ENCODE measurements around the gene POLR2E.

POLR2E gene

DNA sequence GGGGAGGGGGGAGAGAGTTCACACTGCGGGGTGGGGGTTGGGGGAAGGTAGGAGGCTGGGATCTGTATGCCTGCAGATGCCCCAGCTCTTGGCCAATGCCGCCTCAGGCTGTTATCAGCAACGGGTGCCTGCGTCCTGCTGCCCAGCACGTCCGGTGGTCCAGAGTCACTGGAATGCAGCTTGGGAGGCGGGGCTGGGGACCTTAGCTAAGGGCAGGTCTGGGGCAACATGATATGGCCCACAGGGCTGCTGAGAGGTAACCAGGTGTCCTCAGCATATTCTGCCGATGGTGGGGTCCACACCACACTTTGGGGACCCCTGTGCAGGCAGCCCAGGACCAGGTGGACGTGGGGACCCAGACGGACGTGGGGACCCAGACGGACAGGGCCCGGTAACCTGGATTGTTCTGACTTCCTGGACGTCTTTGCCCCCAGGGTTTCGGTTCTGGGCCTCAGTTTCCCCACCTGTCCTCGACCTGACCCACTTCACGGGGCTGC, 28.9 kb downstream of the POLR2E start:
- H3K4me3 ChIP-seq (ENCODE audit: low read depth, low read length) = peak overlapping the region; percentile 58; the same call in 1 of the 2 replicates
- H3K9me3 ChIP-seq (ENCODE audit: control insufficient read depth, insufficient read depth, low read length) = no peaks in the 10 kb centered on the region
- H3K4me1 ChIP-seq (ENCODE audit: control insufficient read depth, insufficient read depth, low read length) = peaks cover 10% of the 10 kb centered on the region; the same call in 1 of the 2 replicates
- peaks cover 21% of the 10 kb centered on the region for H3K27me3 ChIP-seq (ENCODE audit: control insufficient read depth, insufficient read depth, low read length)
- H3K36me3 ChIP-seq (ENCODE audit: control insufficient read depth, insufficient read depth, low read length) = no peaks in the 10 kb centered on the region
- H3K9ac ChIP-seq (ENCODE audit: low read depth, low read length) = no peak overlapping the region
- H3K27ac ChIP-seq (ENCODE audit: low read depth, low read length) = no peak overlapping the region

DNA sequence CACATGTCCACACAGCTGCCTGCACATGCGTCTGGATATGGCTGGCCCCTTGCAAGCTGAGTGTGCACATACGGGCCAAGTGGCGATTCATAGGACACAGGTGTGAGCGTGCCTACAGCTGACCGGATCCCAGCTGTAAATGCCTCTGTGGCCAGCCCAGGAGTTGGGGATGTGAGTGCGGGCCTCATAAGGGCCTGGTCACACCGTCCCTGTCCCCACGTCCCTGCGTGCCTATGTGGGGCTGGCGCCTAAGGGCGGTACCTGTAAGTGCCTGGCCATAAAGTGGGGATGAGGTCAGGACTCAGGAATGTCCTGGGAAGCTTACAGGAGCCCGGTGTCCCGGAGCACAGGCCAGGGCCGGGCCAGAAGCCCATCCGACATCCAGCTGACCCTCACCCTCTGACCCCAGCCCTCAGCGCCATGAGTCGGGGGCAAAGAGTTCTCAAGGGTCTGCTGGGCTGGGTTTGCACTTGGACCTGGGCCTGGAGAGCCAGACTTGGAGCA, 29.5 kb downstream of the POLR2E start:
- no peaks in the 10 kb centered on the region for H3K9me3 ChIP-seq (ENCODE audit: control insufficient read depth, insufficient read depth, low read length)
- H3K27ac ChIP-seq (ENCODE audit: low read depth, low read length) = no peak overlapping the region
- peaks cover 10% of the 10 kb centered on the region; the same call in 1 of the 2 replicates for H3K4me1 ChIP-seq (ENCODE audit: control insufficient read depth, insufficient read depth, low read length)
- no peak overlapping the region; the same call in 1 of the 2 replicates for H3K4me3 ChIP-seq (ENCODE audit: low read depth, low read length)
- H3K27me3 ChIP-seq (ENCODE audit: control insufficient read depth, insufficient read depth, low read length) = peaks cover 21% of the 10 kb centered on the region
- H3K36me3 ChIP-seq (ENCODE audit: control insufficient read depth, insufficient read depth, low read length) = no peaks in the 10 kb centered on the region
- no peak overlapping the region for H3K9ac ChIP-seq (ENCODE audit: low read depth, low read length)

DNA sequence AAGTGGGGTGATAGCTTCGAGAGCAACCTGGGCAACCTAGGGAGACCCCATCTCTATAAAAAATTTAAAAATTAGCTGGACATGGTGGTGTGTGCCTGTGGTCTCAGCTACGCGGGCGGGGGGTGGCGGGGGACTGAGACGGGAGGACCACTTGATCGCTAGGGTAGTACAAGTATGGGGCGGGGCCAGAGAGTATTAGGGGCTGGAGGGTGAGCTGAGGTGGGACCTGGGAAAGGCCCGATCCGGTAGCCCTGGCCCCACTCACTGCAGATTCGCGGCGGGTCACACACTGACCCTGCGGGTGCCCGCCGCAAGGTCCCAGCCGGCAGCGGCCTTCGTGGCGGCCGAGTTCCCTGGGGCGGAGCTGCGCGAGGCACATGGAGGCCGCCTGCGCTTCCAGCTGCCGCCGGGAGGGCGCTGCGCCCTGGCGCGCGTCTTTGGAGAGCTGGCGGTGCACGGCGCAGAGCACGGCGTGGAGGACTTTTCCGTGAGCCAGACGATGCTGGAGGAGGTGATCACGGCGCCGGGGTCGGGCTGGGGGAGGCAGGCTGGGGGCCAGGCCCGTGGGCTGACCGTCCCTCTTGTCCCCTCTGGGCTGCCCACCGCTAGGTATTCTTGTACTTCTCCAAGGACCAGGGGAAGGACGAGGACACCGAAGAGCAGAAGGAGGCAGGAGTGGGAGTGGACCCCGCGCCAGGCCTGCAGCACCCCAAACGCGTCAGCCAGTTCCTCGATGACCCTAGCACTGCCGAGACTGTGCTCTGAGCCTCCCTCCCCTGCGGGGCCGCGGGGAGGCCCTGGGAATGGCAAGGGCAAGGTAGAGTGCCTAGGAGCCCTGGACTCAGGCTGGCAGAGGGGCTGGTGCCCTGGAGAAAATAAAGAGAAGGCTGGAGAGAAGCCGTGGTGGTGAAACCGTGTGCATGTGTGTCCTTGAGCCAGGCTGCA, 30.2 kb downstream of the POLR2E start:
- H3K9ac ChIP-seq (ENCODE audit: low read depth, low read length) = no peak overlapping the region
- H3K27ac ChIP-seq (ENCODE audit: low read depth, low read length) = peak overlapping the region; percentile 12
- no peaks in the 10 kb centered on the region for H3K36me3 ChIP-seq (ENCODE audit: control insufficient read depth, insufficient read depth, low read length)
- peak overlapping the region; percentile 49; the same call in 1 of the 2 replicates for H3K4me3 ChIP-seq (ENCODE audit: low read depth, low read length)
- H3K4me1 ChIP-seq (ENCODE audit: control insufficient read depth, insufficient read depth, low read length) = peaks cover 10% of the 10 kb centered on the region; the same call in 1 of the 2 replicates
- H3K27me3 ChIP-seq (ENCODE audit: control insufficient read depth, insufficient read depth, low read length) = peaks cover 21% of the 10 kb centered on the region
- H3K9me3 ChIP-seq (ENCODE audit: control insufficient read depth, insufficient read depth, low read length) = no peaks in the 10 kb centered on the region

DNA sequence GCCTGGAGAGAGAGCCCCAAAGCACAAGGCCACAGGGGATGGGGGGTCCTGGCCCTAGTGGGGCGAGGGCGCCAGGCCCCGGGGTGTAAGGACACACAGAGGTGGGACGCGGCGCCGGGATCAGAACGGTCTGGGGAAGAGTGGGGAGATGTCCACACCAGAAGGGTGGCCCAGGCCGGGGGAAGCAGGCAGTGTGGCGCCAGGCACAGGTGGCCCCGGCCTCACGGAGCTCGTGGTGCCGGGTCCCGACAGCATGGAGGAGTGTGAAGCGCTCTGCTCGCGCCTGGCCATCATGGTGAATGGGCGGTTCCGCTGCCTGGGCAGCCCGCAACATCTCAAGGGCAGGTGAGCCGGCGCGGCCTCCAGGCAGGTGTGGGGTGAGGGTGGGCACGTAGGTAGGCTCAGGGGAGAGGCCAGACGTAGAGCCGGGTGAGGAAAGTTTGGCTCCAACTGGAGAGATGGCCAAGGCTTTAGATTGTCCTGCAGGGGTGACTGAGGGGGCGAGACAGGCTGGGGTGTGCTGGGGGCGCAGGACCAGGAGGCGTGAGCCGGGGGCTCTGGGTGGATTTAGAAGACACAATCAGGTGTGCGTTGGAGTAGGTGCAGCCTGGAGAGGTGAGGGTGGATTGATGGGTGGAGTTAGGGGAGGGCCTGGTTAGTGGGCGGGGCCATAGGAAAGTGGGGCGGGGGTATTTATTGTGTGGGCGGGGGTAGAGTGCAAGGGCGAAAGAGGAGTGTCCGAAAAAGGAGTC, 31.1 kb downstream of the POLR2E start:
- H3K27me3 ChIP-seq (ENCODE audit: control insufficient read depth, insufficient read depth, low read length) = peaks cover 21% of the 10 kb centered on the region
- no peak overlapping the region for H3K27ac ChIP-seq (ENCODE audit: low read depth, low read length)
- H3K9me3 ChIP-seq (ENCODE audit: control insufficient read depth, insufficient read depth, low read length) = no peaks in the 10 kb centered on the region
- H3K4me1 ChIP-seq (ENCODE audit: control insufficient read depth, insufficient read depth, low read length) = peaks cover 10% of the 10 kb centered on the region; the same call in 1 of the 2 replicates
- peak overlapping the region; percentile 49; the same call in 1 of the 2 replicates for H3K4me3 ChIP-seq (ENCODE audit: low read depth, low read length)
- no peaks in the 10 kb centered on the region for H3K36me3 ChIP-seq (ENCODE audit: control insufficient read depth, insufficient read depth, low read length)
- no peak overlapping the region for H3K9ac ChIP-seq (ENCODE audit: low read depth, low read length)

DNA sequence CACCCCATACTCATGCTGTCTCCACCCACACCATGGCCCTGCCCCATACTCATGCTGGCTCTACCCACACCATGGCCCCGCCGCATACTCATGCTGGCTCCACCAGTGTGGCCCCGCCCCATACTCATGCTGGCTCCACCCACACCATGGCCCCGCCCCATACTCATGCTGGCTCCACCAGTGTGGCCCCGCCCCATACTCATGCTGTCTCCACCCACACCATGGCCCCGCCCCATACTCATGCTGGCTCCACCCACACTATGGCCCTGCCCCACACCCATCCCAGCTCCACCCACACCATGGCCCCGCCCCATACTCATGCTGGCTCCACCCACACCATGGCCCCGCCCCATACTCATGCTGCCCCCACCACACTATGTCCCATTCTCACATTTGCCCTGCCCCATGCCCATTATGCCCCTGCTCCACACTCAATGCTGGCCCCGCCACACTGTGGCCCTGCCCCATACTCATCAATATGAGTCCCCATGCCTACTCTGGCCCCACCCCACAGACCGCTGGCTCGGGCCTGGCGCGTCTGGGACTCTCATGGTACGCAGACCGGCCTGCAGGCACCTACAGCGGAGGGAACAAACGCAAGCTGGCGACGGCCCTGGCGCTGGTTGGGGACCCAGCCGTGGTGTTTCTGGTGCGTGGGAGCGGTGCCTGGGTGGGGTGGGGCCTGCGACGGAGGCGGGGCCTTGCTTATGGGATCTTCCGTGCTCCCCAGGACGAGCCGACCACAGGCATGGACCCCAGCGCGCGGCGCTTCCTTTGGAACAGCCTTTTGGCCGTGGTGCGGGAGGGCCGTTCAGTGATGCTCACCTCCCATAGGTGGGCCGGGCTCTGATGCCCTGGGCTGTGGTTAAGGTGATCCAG, 31.9 kb downstream of the POLR2E start:
- H3K9ac ChIP-seq (ENCODE audit: low read depth, low read length) = no peak overlapping the region

DNA sequence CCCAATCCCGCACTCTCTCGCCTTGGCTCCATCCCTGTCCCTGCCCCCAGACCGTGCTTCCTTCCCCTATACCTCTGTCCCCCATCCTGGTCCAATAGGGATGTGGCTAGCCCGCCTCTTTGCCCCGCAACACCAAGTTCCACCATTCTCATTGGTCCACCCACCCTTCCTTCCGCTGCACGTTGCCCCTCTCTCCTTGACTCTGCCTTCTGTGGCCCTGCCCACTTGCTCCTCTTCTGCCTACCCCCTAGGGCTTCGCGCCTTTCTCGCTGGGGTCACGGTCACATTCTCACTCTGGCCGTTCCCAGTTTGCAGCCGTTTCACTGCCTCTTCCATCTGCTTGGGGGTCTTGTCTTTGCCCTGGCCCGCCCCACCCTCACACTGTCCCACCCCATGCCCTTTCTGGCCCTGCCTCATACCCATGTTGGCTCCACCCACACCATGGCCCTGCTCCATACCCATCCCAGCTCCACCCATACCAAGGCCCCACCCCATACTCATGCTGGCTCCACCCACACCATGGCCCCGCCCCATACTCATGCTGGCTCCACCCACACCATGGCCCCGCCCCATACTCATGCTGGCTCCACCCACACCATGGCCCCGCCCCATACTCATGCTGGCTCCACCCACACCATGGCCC, 32.7 kb downstream of the POLR2E start:
- Histone ChIP-seq H3K27ac (ENCODE audit: low read depth, low read length) (no peak overlapping the region), H3K4me3 (ENCODE audit: low read depth, low read length) (no peak overlapping the region), H3K36me3 (ENCODE audit: control insufficient read depth, insufficient read depth, low read length) (peaks cover 9% of the 10 kb centered on the region; the same call in 1 of the 2 replicates), H3K9ac (ENCODE audit: low read depth, low read length) (no peak overlapping the region), H3K9me3 (ENCODE audit: control insufficient read depth, insufficient read depth, low read length) (peaks cover 15% of the 10 kb centered on the region), H3K27me3 (ENCODE audit: control insufficient read depth, insufficient read depth, low read length) (peaks cover 18% of the 10 kb centered on the region), H3K4me1 (ENCODE audit: control insufficient read depth, insufficient read depth, low read length) (peaks cover 10% of the 10 kb centered on the region; the same call in 1 of the 2 replicates)

More for the DNA sequence above, 31.9 kb downstream of the POLR2E start:
- Histone ChIP-seq H3K36me3 (ENCODE audit: control insufficient read depth, insufficient read depth, low read length) (peaks cover 7% of the 10 kb centered on the region; the same call in 1 of the 2 replicates), H3K27ac (ENCODE audit: low read depth, low read length) (no peak overlapping the region), H3K4me3 (ENCODE audit: low read depth, low read length) (no peak overlapping the region), H3K4me1 (ENCODE audit: control insufficient read depth, insufficient read depth, low read length) (peaks cover 10% of the 10 kb centered on the region; the same call in 1 of the 2 replicates), H3K9me3 (ENCODE audit: control insufficient read depth, insufficient read depth, low read length) (peaks cover 8% of the 10 kb centered on the region), H3K27me3 (ENCODE audit: control insufficient read depth, insufficient read depth, low read length) (peaks cover 21% of the 10 kb centered on the region)

DNA sequence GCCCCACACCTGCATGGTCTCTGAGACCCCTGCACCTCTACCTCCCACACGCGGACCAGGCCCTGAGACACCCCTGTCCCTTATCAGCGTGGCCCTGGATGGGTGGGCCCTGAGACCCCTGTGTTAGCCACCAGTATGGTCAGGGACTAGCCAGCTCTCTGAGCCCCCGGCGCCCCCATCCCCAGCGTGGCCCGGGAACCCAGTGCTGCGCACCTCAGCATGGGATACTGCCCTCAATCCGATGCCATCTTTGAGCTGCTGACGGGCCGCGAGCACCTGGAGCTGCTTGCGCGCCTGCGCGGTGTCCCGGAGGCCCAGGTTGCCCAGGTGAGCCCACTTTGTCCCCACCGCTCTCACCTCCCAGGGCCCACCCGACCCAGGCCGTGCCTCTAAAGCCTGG, 33.2 kb downstream of the POLR2E start:
- Histone ChIP-seq H3K9ac (ENCODE audit: low read depth, low read length) (no peak overlapping the region), H3K27me3 (ENCODE audit: control insufficient read depth, insufficient read depth, low read length) (peaks cover 18% of the 10 kb centered on the region), H3K4me1 (ENCODE audit: control insufficient read depth, insufficient read depth, low read length) (peaks cover 10% of the 10 kb centered on the region; the same call in 1 of the 2 replicates)

DNA sequence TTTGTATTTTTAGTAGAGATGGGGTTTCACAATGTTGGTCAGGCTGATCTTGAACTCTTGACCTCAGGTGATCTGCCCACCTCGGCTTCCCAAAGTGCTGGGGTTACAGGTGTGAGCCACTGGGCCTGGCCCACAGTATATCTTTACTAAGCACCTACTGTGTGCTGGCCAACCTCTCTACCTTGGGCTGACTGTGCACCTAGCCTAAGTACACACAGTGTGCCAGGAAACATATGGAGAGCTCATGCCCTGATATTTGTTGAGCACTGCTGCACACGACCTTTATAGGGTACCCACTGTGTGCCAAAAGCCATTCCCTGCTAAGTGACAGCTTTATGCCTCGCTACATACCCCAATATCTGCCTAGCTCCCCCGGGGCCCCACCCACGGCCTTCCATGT, 34.5 kb downstream of the POLR2E start:
- peaks cover 22% of the 10 kb centered on the region; the same call in 1 of the 2 replicates for H3K36me3 ChIP-seq (ENCODE audit: control insufficient read depth, insufficient read depth, low read length)
- peaks cover 5% of the 10 kb centered on the region for H3K27me3 ChIP-seq (ENCODE audit: control insufficient read depth, insufficient read depth, low read length)
- no peak overlapping the region for H3K9ac ChIP-seq (ENCODE audit: low read depth, low read length)
- H3K9me3 ChIP-seq (ENCODE audit: control insufficient read depth, insufficient read depth, low read length) = peaks cover 29% of the 10 kb centered on the region
- peaks cover 7% of the 10 kb centered on the region; the same call in 1 of the 2 replicates for H3K4me1 ChIP-seq (ENCODE audit: control insufficient read depth, insufficient read depth, low read length)
- H3K4me3 ChIP-seq (ENCODE audit: low read depth, low read length) = no peak overlapping the region
- no peak overlapping the region for H3K27ac ChIP-seq (ENCODE audit: low read depth, low read length)

More for the DNA sequence above, 33.2 kb downstream of the POLR2E start:
- Histone ChIP-seq H3K27ac (ENCODE audit: low read depth, low read length) (no peak overlapping the region), H3K4me3 (ENCODE audit: low read depth, low read length) (no peak overlapping the region), H3K36me3 (ENCODE audit: control insufficient read depth, insufficient read depth, low read length) (peaks cover 13% of the 10 kb centered on the region; the same call in 1 of the 2 replicates), H3K9me3 (ENCODE audit: control insufficient read depth, insufficient read depth, low read length) (peaks cover 20% of the 10 kb centered on the region)

DNA sequence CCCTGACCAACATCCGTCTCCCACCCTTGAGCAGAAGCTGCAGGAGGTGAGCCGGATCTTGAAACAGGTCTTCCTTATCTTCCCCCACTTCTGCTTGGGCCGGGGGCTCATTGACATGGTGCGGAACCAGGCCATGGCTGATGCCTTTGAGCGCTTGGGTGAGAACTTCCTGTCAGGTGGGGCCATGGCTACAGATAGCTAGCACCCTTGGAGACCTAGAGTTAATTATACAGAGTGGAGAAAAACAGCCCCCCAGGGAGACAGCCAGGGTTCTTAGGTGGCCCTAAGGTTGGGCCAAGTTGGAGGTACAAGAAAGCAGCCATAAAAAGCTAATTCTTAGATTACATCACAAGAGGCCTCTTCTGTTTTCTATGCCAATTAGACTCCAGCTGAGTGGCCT, 37.1 kb downstream of the POLR2E start:
- Histone ChIP-seq H3K36me3 (ENCODE audit: control insufficient read depth, insufficient read depth, low read length) (peaks cover 22% of the 10 kb centered on the region; the same call in 1 of the 2 replicates), H3K9me3 (ENCODE audit: control insufficient read depth, insufficient read depth, low read length) (peaks cover 29% of the 10 kb centered on the region), H3K9ac (ENCODE audit: low read depth, low read length) (no peak overlapping the region), H3K4me3 (ENCODE audit: low read depth, low read length) (no peak overlapping the region), H3K27me3 (ENCODE audit: control insufficient read depth, insufficient read depth, low read length) (no peaks in the 10 kb centered on the region), H3K27ac (ENCODE audit: low read depth, low read length) (no peak overlapping the region), H3K4me1 (ENCODE audit: control insufficient read depth, insufficient read depth, low read length) (no peaks in the 10 kb centered on the region)
